IMR-90 (cell line): Measurements from ENCODE around the gene SKA3. TPM values are rescaled to one million over a fixed set of nuclear protein-coding genes. Genes with fewer than 3 reads are reported as not detected.

ENCODE experiments used
- ATAC-seq: fragments of 200-7000 bp; cut with Tn5 transposase; 2 replicates; pipeline ENCODE4 v1.9.1; 2020; ENCODE audit warnings: low read depth, mild to moderate bottlenecking, moderate library complexity
- BruUV-seq: library from RNA; stranded (reverse); fragments of 400-500 nt; replicated peaks from 2 replicates; lab custom pipeline; 2021; lab: Mats Ljungman, UMichigan
- CTCF ChIA-PET: fragments of 300-600 bp; formaldehyde crosslinking; extraction: SDS; loops from one replicate; lab custom pipeline; 2021; ENCODE audit warnings: antibody characterized with exemption; lab: Yijun Ruan, JAX
- POLR2A ChIA-PET: fragments of 300-600 bp; sonication (Branson Sonifier 250); formaldehyde crosslinking; loops from one replicate; lab custom pipeline; 2022; ENCODE audit warnings: antibody characterized with exemption; ENCODE audit not compliant: unreplicated experiment; lab: Charles Lee
- DNase-seq: peaks from one replicate; pipeline ENCODE4 v3.0.0; 2013
- H2AFZ ChIP-seq: replicated peaks from 2 replicates; pipeline ENCODE3; 2013; ENCODE audit warnings: low read length, mild to moderate bottlenecking; ENCODE audit not compliant: poor library complexity
- H2AK5ac ChIP-seq: 2 replicates; pipeline ENCODE4 v1.6.1; 2013; ENCODE audit warnings: low read depth, low read length, inconsistent platforms
- H2AK9ac ChIP-seq: replicated peaks from 2 replicates; pipeline ENCODE3; 2013; ENCODE audit warnings: mild to moderate bottlenecking, low read depth, low read length, moderate library complexity; ENCODE audit not compliant: poor library complexity
- H2BK120ac ChIP-seq: 2 replicates; pipeline ENCODE4 v1.6.1; 2013; ENCODE audit warnings: low read depth, low read length, inconsistent platforms
- H2BK15ac ChIP-seq: 3 replicates; pipeline ENCODE4 v1.6.1; 2013; ENCODE audit warnings: low read depth, low read length, inconsistent platforms
- H2BK20ac ChIP-seq: 2 replicates; pipeline ENCODE4 v1.6.1; 2013; ENCODE audit warnings: low read depth, mild to moderate bottlenecking, inconsistent platforms, low read length, moderate library complexity
- H2BK5ac ChIP-seq: 2 replicates; pipeline ENCODE4 v1.6.1; 2013; ENCODE audit warnings: mild to moderate bottlenecking, low read depth, low read length, inconsistent platforms; ENCODE audit not compliant: poor library complexity, severe bottlenecking
- H3K14ac ChIP-seq: replicated peaks from 2 replicates; pipeline ENCODE4 v1.6.1; 2013; ENCODE audit warnings: low read depth, low read length, inconsistent platforms
- H3K18ac ChIP-seq: 2 replicates; pipeline ENCODE4 v1.6.1; 2013; ENCODE audit warnings: low read depth, low read length, control low read depth
- H3K23ac ChIP-seq: 2 replicates; pipeline ENCODE4 v1.6.1; 2013; ENCODE audit warnings: low read depth, low read length, inconsistent platforms
- H3K27ac ChIP-seq: 2 replicates; pipeline ENCODE4 v1.5.1; 2013; ENCODE audit warnings: mild to moderate bottlenecking, control low read depth, low read length; ENCODE audit not compliant: insufficient read depth
- H3K27me3 ChIP-seq: 2 replicates; pipeline ENCODE4 v1.6.1; 2013; ENCODE audit warnings: low read length; ENCODE audit not compliant: control insufficient read depth, insufficient read depth
- H3K36me3 ChIP-seq: 2 replicates; pipeline ENCODE4 v1.6.1; 2013; ENCODE audit warnings: low read length, mixed read lengths; ENCODE audit not compliant: control insufficient read depth, insufficient read depth
- H3K4ac ChIP-seq: 2 replicates; pipeline ENCODE4 v1.6.1; 2013; ENCODE audit warnings: low read depth, low read length, inconsistent platforms
- H3K4me1 ChIP-seq: 2 replicates; pipeline ENCODE4 v1.6.1; 2013; ENCODE audit warnings: low read length, mixed read lengths; ENCODE audit not compliant: control insufficient read depth, insufficient read depth
- H3K4me2 ChIP-seq: 2 replicates; pipeline ENCODE4 v1.6.1; 2013; ENCODE audit warnings: low read depth, mild to moderate bottlenecking, control low read depth, low read length, moderate library complexity
- H3K4me3 ChIP-seq: 2 replicates; pipeline ENCODE4 v1.5.1; 2013; ENCODE audit warnings: low read depth, mild to moderate bottlenecking, control low read depth, low read length, moderate library complexity; ENCODE audit not compliant: insufficient read depth
- H3K56ac ChIP-seq: 2 replicates; pipeline ENCODE4 v1.6.1; 2013; ENCODE audit warnings: low read length, inconsistent platforms; ENCODE audit not compliant: insufficient read depth; ENCODE audit errors: extremely low read depth
- H3K79me1 ChIP-seq, 2 experiments: 2 replicates each; pipeline ENCODE4 v1.6.1; 2013; ENCODE audit warnings: low read length in 2 of 2, inconsistent platforms in 1 of 2, low read depth in 1 of 2
- H3K9ac ChIP-seq: 2 replicates; pipeline ENCODE4 v1.6.1; 2013; ENCODE audit warnings: low read depth, low read length, control low read depth
- H3K9me1 ChIP-seq: 2 replicates; pipeline ENCODE4 v1.6.1; 2013; ENCODE audit warnings: low read length, inconsistent platforms; ENCODE audit not compliant: insufficient read depth
- H3K9me3 ChIP-seq: 2 replicates; pipeline ENCODE4 v1.6.1; 2013; ENCODE audit warnings: low read length; ENCODE audit not compliant: control insufficient read depth, insufficient read depth
- H4K20me1 ChIP-seq: 2 replicates; pipeline ENCODE4 v1.6.1; 2013; ENCODE audit warnings: low read length, inconsistent platforms; ENCODE audit not compliant: insufficient read depth
- H4K5ac ChIP-seq: 2 replicates; pipeline ENCODE4 v1.6.1; 2013; ENCODE audit warnings: mild to moderate bottlenecking, low read depth, low read length, control low read depth
- H4K8ac ChIP-seq, 2 experiments: 2 replicates each; pipeline ENCODE4 v1.6.1; 2013; ENCODE audit warnings: low read depth in 2 of 2, low read length in 2 of 2, control low read depth in 1 of 2, inconsistent platforms in 1 of 2
- H4K91ac ChIP-seq: 2 replicates; pipeline ENCODE4 v1.6.1; 2013; ENCODE audit warnings: low read depth, low read length, inconsistent platforms; ENCODE audit not compliant: insufficient read depth
- BHLHE40 ChIP-seq: fragments of 150-350 bp; IDR thresholded peaks from 2 replicates; pipeline ENCODE4 v1.6.1; 2016; ENCODE audit warnings: mild to moderate bottlenecking, low read depth, low read length
- CEBPB ChIP-seq: IDR thresholded peaks from 2 replicates; pipeline ENCODE4 v1.6.1; 2012; ENCODE audit warnings: low read depth, low read length, improper control_type of control experiment
- CHD1 ChIP-seq: IDR thresholded peaks from 2 replicates; pipeline ENCODE4 v1.6.1; 2012; ENCODE audit warnings: low read depth, low read length, improper control_type of control experiment
- CTCF ChIP-seq: conservative IDR thresholded peaks from 2 replicates; pipeline ENCODE4 v1.5.1; 2012; ENCODE audit warnings: mild to moderate bottlenecking, low read depth, low read length, improper control_type of control experiment
- ELK1 ChIP-seq: fragments of 150-350 bp; IDR thresholded peaks from 2 replicates; pipeline ENCODE4 v1.6.1; 2016; ENCODE audit warnings: low read depth, mild to moderate bottlenecking, low read length, moderate library complexity, borderline replicate concordance
- FOS ChIP-seq: fragments of 150-350 bp; IDR thresholded peaks from 2 replicates; pipeline ENCODE4 v1.6.1; 2016; ENCODE audit warnings: low read depth, low read length
- MAFK ChIP-seq: IDR thresholded peaks from 2 replicates; pipeline ENCODE4 v1.6.1; 2012; ENCODE audit warnings: low read depth, low read length, improper control_type of control experiment
- MAZ ChIP-seq: IDR thresholded peaks from 2 replicates; pipeline ENCODE4 v1.6.1; 2012; ENCODE audit warnings: low read depth, mild to moderate bottlenecking, low read length, improper control_type of control experiment, moderate library complexity, borderline replicate concordance
- MXI1 ChIP-seq: IDR thresholded peaks from 2 replicates; pipeline ENCODE4 v1.6.1; 2012; ENCODE audit warnings: low read depth, mild to moderate bottlenecking, low read length, moderate library complexity, borderline replicate concordance
- NFE2L2 ChIP-seq: fragments of 150-350 bp; IDR thresholded peaks from 2 replicates; pipeline ENCODE4 v1.6.1; 2016; ENCODE audit warnings: low read depth, mild to moderate bottlenecking, low read length
- POLR2A ChIP-seq: IDR thresholded peaks from 2 replicates; pipeline ENCODE4 v1.6.1; 2012; ENCODE audit warnings: mild to moderate bottlenecking, low read depth, low read length
- RAD21 ChIP-seq: IDR thresholded peaks from 2 replicates; pipeline ENCODE4 v1.6.1; 2012; ENCODE audit warnings: low read length, improper control_type of control experiment
- RCOR1 ChIP-seq: IDR thresholded peaks from 2 replicates; pipeline ENCODE4 v1.6.1; 2012; ENCODE audit warnings: mild to moderate bottlenecking, low read length, improper control_type of control experiment; ENCODE audit not compliant: insufficient replicate concordance
- RFX5 ChIP-seq: IDR thresholded peaks from 2 replicates; pipeline ENCODE4 v1.8.0; 2012; ENCODE audit warnings: low read depth, mild to moderate bottlenecking, low read length, moderate library complexity
- SMC3 ChIP-seq: fragments of 150-350 bp; IDR thresholded peaks from 2 replicates; pipeline ENCODE4 v1.6.1; 2016; ENCODE audit warnings: low read depth, mild to moderate bottlenecking, antibody characterized with exemption, low read length, moderate library complexity
- USF2 ChIP-seq: fragments of 150-350 bp; IDR thresholded peaks from 2 replicates; pipeline ENCODE4 v1.6.1; 2017; ENCODE audit warnings: mild to moderate bottlenecking, antibody characterized with exemption, low read length, low read depth
- WGBS, 2 experiments: methylation state at CpG; one replicate each; pipeline versions ENCODE4 v1.1.5 to v1.1.7; 2013; ENCODE audit warnings: missing lambda C conversion rate in 2 of 2; ENCODE audit not compliant: insufficient read length in 1 of 2; ENCODE audit errors: extremely low coverage in 2 of 2; 5-methylcytosine and 5-hydroxymethylcytosine counted together
- dilution Hi-C: fragments of 300-500 bp; cut with HindIII; formaldehyde crosslinking; loops from one replicate; pipeline ENCODE4 v1.14.3; 2018; ENCODE audit warnings: low sequenced_read_pairs; ENCODE audit not compliant: unreplicated experiment
- in situ Hi-C: fragments of 300-500 bp; cut with MboI; formaldehyde crosslinking; loops from 3 replicates; pipeline ENCODE4 v1.14.3; 2019; ENCODE audit warnings: low sequenced_read_pairs, inconsistent platforms, mixed read lengths
- intact Hi-C: fragments of 100-400 bp; cut with micrococcal nuclease; formaldehyde crosslinking; loops from 2 replicates; pipeline ENCODE4 v1.10.0; 2022
- polyA plus RNA-seq, 3 experiments: library from polyadenylated mRNA; depleted of rRNA; stranded (reverse); fragments of >200 nt; gene quantifications; 2 replicates each; pipeline ENCODE4 v1.2.3, GENCODE V29; 2012; ENCODE audit warnings: low replicate concordance in 1 of 3
- total RNA-seq: library from RNA; depleted of rRNA; stranded (reverse); fragments of >200 nt; gene quantifications from 2 replicates; pipeline ENCODE4 v1.2.3, GENCODE V29; 2012

Gene SKA3
- total and polyA plus RNA-seq, 2 of the 4 experiments (the other 2 are of a cell fraction) = 11.7 to 15.6 TPM

- H3K4me3 ChIP-seq = no peak overlapping the region
- no peak overlapping the region for H3K27ac ChIP-seq
- H3K9me1 ChIP-seq = 0 out of 2 replicates have a peak, but pooled peaks cover 3% of the 10 kb centered on the region
- no peak overlapping the region for H2BK120ac ChIP-seq
- H3K18ac ChIP-seq = no peak overlapping the region
- no peak overlapping the region for H3K4me2 ChIP-seq
- dilution Hi-C loops = no loop called here
- peaks cover 3% of the 10 kb centered on the region; the same call in 1 of the 2 replicates for H3K4me1 ChIP-seq
- H3K9me3 ChIP-seq = 0 out of 2 replicates have a peak, but pooled peaks cover 2% of the 10 kb centered on the region
- in situ Hi-C loops = no loop called here
- no peak overlapping the region for H3K56ac ChIP-seq
- no peak overlapping the region for H2AK5ac ChIP-seq
- H4K91ac ChIP-seq = no peak overlapping the region
- H2BK5ac ChIP-seq = no peak overlapping the region
- H2BK20ac ChIP-seq = no peak overlapping the region
- CTCF ChIA-PET = interaction anchor here (1.5 kb wide), 1 partner anchor 13 kb away, joined by 3 read pairs; no protein-coding TSS in a partner anchor
- DNase-seq = no peak
- H3K14ac ChIP-seq = no peak overlapping the region
- no peak overlapping the region for H2AK9ac ChIP-seq
- no peaks in the 10 kb centered on the region for H3K36me3 ChIP-seq
- H2AFZ ChIP-seq = no peak overlapping the region
- TF ChIP-seq USF2 (no peak), CEBPB (no peak), CHD1 (no peak), MXI1 (no peak), MAZ (no peak), NFE2L2 (no peak), RCOR1 (no peak), POLR2A (no peak), SMC3 (no peak), FOS (no peak), RFX5 (no peak), BHLHE40 (no peak), ELK1 (no peak), MAFK (no peak), RAD21 (no peak), CTCF (no peak)
- no peak overlapping the region for H3K4ac ChIP-seq
- no CpG with 5 or more reads among the region's 6 CpGs for WGBS, 2 experiments
- intact Hi-C loops = no loop called here
- H3K27me3 ChIP-seq = no peaks in the 10 kb centered on the region
- H4K20me1 ChIP-seq = no peaks in the 10 kb centered on the region
- no peak overlapping the region for H3K23ac ChIP-seq
- H2BK15ac ChIP-seq = no peak overlapping the region
- no peaks in the 10 kb centered on the region for H3K79me1 ChIP-seq
- POLR2A ChIA-PET = no interaction called here
- H4K8ac ChIP-seq = no peak overlapping the region
- no peak overlapping the region for H4K5ac ChIP-seq
- ATAC-seq = no peak
- H3K9ac ChIP-seq = no peak overlapping the region
- BruUV-seq = no TSS peak
Observed at GRCh38 chr13:21120191-21120590, 56.2 kb downstream of the SKA3 start.
